Keratinocyte (primary cell): ENCODE results near the gene IRF4. TPM values are rescaled to one million over a fixed set of nuclear protein-coding genes. Genes with fewer than 3 reads are reported as not detected.

Experiments
- DNase-seq: peaks from one replicate; pipeline ENCODE4 v3.0.0-alpha.2; 2011; ENCODE audit warnings: low read depth, missing footprints, low spot score
- FAIRE-seq: peaks from 2 replicates; lab custom pipeline; 2011; peaks lifted over from hg19 to GRCh38; lab: Jason Lieb, UNC
- H2AFZ ChIP-seq: 2 replicates; pipeline ENCODE4 v1.6.0; 2012; ENCODE audit warnings: low read length, control low read depth, inconsistent platforms; ENCODE audit not compliant: control insufficient read depth
- H3K27ac ChIP-seq: 2 replicates; pipeline ENCODE4 v1.5.1; 2011; ENCODE audit warnings: low read length; ENCODE audit not compliant: control insufficient read depth, insufficient read depth
- H3K27me3 ChIP-seq: 3 replicates; pipeline ENCODE4 v1.6.0; 2011; ENCODE audit warnings: low read length; ENCODE audit not compliant: control insufficient read depth, insufficient read depth; ENCODE audit errors: extremely low read depth
- H3K36me3 ChIP-seq, 2 experiments: 2 replicates in 1 of 2; 3 replicates in 1 of 2; pipeline ENCODE4 v1.5.1; 2011; ENCODE audit warnings: low read length in 2 of 2, mild to moderate bottlenecking in 1 of 2; ENCODE audit not compliant: control insufficient read depth in 2 of 2, insufficient read depth in 2 of 2; ENCODE audit errors: extremely low read depth in 1 of 2
- H3K4me1 ChIP-seq: 3 replicates; pipeline ENCODE4 v1.5.1; 2011; ENCODE audit warnings: low read length; ENCODE audit not compliant: control insufficient read depth, insufficient read depth; ENCODE audit errors: extremely low read depth
- H3K4me2 ChIP-seq: 3 replicates; pipeline ENCODE4 v1.6.0; 2011; ENCODE audit warnings: low read depth, low read length; ENCODE audit not compliant: control insufficient read depth, insufficient read depth; ENCODE audit errors: extremely low read depth
- H3K4me3 ChIP-seq, 3 experiments: fragments of 200-600 bp in 1 of 3; sonication (generic) in 1 of 3; 2 replicates in 2 of 3; 3 replicates in 1 of 3; pipeline ENCODE4 v1.5.1; 2011 to 2016; ENCODE audit warnings: low read length in 3 of 3, mild to moderate bottlenecking in 3 of 3, control low read depth in 2 of 3, inconsistent platforms in 1 of 3, low read depth in 1 of 3, mixed read lengths in 1 of 3, mixed run types in 1 of 3, moderate library complexity in 1 of 3; ENCODE audit not compliant: control insufficient read depth in 2 of 3, insufficient read depth in 2 of 3; ENCODE audit errors: extremely low read depth in 1 of 3
- H3K79me2 ChIP-seq: 2 replicates; pipeline ENCODE4 v1.6.0; 2012; ENCODE audit warnings: low read length; ENCODE audit not compliant: control insufficient read depth, insufficient read depth
- H3K9ac ChIP-seq: 3 replicates; pipeline ENCODE4 v1.6.0; 2011; ENCODE audit warnings: low read length; ENCODE audit not compliant: control insufficient read depth, insufficient read depth; ENCODE audit errors: extremely low read depth
- H3K9me1 ChIP-seq: 3 replicates; pipeline ENCODE4 v1.6.0; 2011; ENCODE audit warnings: low read length; ENCODE audit not compliant: control insufficient read depth, insufficient read depth; ENCODE audit errors: extremely low read depth
- H3K9me3 ChIP-seq: 2 replicates; pipeline ENCODE4 v1.5.1; 2012; ENCODE audit warnings: low read depth, low read length; ENCODE audit not compliant: control insufficient read depth
- H4K20me1 ChIP-seq: 3 replicates; pipeline ENCODE4 v1.6.0; 2011; ENCODE audit warnings: low read length; ENCODE audit not compliant: control insufficient read depth, insufficient read depth; ENCODE audit errors: extremely low read depth
- EZH2 ChIP-seq: IDR thresholded peaks from one replicate; pipeline ENCODE4 v1.6.1; 2012; ENCODE audit warnings: inconsistent platforms, mild to moderate bottlenecking, low read length, moderate library complexity
- dilution Hi-C: fragments of 300-500 bp; cut with MboI; formaldehyde crosslinking; loops from one replicate; pipeline ENCODE4 v1.7.0; 2020; ENCODE audit warnings: low sequenced_read_pairs; ENCODE audit not compliant: extremely low pct_ligation_motif_present
- polyA plus RNA-seq, 5 experiments: library from polyadenylated mRNA; depleted of rRNA in 3 of 5; stranded (reverse) in 3 of 5; stranded (forward) in 1 of 5; unstranded in 1 of 5; fragments of >200 nt; gene quantifications; 1 replicate in 1 of 5; 2 replicates in 3 of 5; 3 replicates in 1 of 5; pipeline versions ENCODE4 v1.2.1 to v1.2.3, GENCODE V29; 2011 to 2012; ENCODE audit warnings: missing spikeins in 2 of 5, low read depth in 1 of 5, low replicate concordance in 1 of 5
- TF ChIP-seq, protein P1 (sequence below), 3 experiments: IDR thresholded peaks in 1 of 3; conservative IDR thresholded peaks in 1 of 3; optimal IDR thresholded peaks in 1 of 3; 2 replicates in 2 of 3; 3 replicates in 1 of 3; pipeline versions ENCODE3 to v1.5.1; 2011; ENCODE audit warnings: low read length in 3 of 3, mild to moderate bottlenecking in 3 of 3, moderate library complexity in 2 of 3, control low read depth in 1 of 3, inconsistent platforms in 1 of 3; ENCODE audit not compliant: insufficient read depth in 2 of 3; ENCODE audit errors: extremely low read depth in 1 of 3

Gene IRF4
- polyA plus RNA-seq, 1 donor (not counting 4 experiments of a cell fraction or from before 2014, with no cell fraction given) = 0.12 TPM

DNA sequence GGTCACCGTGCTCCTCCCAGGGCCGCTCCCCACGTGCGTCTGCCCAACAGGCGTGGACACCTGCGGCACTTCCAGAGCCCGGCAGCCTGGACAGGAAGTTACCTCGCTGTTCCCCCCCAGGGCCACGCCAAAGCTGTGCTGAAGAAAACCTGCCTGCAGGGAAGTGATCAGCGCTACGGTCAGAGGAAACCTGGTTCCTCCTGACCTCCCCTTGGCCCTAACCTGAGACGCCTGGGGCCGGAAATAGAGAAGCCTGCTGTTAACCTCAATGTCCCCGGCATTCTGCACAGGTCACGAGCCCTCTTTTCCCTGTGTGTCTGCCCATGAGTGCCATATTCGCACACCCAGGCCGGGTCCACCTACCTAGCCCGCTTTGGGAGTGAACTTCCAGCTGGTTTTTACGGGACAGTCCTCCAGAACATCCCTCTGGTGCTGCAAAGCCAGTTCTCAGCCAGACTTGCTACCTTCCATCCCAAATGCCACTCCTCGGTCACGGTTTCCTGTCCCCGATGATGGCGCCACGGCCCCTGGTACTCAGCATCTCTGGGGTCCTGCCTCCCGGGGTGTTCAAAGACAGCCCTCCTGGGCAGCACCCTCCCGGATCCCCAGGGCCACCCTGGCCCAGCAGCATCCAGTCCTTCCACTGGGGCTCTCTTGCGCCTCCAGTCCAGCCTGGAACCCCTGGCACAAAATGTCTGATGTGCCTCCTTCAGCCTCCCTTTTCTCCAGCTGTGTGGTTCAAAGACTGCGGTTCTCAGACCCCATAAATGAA, 12.0 kb upstream of the IRF4 start:
- no peak for FAIRE-seq

DNA sequence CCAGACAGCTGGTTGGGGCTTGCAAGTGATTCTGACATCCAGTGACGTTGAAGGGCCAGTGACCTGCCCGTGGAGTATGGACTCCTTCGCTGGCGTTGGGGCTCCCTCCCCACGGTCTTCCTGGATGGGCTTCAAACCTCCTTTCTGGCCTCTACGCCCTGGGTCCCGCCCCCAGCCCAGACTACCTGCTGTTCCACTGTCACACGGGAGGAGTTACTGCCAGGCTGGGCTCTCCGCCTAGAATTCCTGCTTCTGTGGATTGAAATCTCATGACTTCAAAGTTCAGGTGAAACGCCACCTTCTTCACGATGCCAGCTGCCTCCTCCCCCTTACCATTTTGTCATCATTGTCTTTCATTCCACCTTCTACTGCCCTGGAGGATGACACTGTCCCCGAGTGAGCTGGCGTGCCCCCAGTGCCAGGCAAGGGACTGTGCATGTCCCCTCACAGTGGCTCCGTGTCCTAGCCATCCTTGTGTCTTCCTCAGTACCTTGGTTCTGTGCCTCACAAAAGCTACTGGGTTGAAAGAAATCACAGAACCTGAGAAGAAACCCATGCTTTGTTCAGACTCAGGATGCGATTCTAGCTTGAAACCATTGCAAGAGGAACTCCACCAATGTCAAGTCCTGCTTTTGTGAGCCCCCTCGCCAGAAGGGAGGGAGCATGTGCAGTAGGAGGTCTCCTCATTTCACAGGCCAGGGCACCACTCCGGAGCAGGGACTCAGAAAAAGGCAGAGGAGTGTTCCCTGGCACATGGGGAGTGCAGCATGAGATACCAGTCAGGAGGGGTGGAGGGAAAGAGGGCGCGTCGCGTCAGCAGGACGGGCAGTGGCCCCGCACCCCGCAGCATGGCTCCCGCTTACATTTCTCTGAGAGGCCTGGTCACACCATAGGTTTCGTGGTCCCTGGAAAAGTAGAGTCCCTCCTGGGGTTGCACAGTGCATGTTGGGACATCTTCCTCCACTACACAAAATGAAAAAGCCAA, 11.0 kb upstream of the IRF4 start:
- H3K9me1 ChIP-seq = no peaks in the 10 kb centered on the region
- H3K4me3 ChIP-seq = no peak overlapping the region
- H3K79me2 ChIP-seq = no peaks in the 10 kb centered on the region
- H3K9ac ChIP-seq = no peak overlapping the region
- no peak overlapping the region for H3K27ac ChIP-seq
- DNase-seq = no peak
- H3K27me3 ChIP-seq = peaks cover 27% of the 10 kb centered on the region
- H4K20me1 ChIP-seq = no peaks in the 10 kb centered on the region
- no peaks in the 10 kb centered on the region for H3K4me1 ChIP-seq
- FAIRE-seq = no peak
- dilution Hi-C loops = no loop called here
- TF ChIP-seq EZH2 = no peak
- TF ChIP-seq, protein P1, sequence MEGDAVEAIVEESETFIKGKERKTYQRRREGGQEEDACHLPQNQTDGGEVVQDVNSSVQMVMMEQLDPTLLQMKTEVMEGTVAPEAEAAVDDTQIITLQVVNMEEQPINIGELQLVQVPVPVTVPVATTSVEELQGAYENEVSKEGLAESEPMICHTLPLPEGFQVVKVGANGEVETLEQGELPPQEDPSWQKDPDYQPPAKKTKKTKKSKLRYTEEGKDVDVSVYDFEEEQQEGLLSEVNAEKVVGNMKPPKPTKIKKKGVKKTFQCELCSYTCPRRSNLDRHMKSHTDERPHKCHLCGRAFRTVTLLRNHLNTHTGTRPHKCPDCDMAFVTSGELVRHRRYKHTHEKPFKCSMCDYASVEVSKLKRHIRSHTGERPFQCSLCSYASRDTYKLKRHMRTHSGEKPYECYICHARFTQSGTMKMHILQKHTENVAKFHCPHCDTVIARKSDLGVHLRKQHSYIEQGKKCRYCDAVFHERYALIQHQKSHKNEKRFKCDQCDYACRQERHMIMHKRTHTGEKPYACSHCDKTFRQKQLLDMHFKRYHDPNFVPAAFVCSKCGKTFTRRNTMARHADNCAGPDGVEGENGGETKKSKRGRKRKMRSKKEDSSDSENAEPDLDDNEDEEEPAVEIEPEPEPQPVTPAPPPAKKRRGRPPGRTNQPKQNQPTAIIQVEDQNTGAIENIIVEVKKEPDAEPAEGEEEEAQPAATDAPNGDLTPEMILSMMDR (optimal IDR thresholded peaks at IDR 0.05 in 1 of 3, IDR thresholded peaks at IDR 0.05 in 1 of 3, conservative IDR thresholded peaks at IDR 0.05 in 1 of 3; ENCODE audit: extremely low read depth in 1 of 3, insufficient read depth in 2 of 3, low read length in 3 of 3) = no peak
- no peak overlapping the region for H3K4me2 ChIP-seq
- no peak overlapping the region for H2AFZ ChIP-seq
- peaks cover 5% of the 10 kb centered on the region for H3K9me3 ChIP-seq
- no peaks in the 10 kb centered on the region for H3K36me3 ChIP-seq

More for the DNA sequence above, 12.0 kb upstream of the IRF4 start:
- H4K20me1 ChIP-seq = no peaks in the 10 kb centered on the region
- no peaks in the 10 kb centered on the region for H3K4me1 ChIP-seq
- DNase-seq = no peak
- no peak overlapping the region for H3K9ac ChIP-seq
- no peak overlapping the region for H3K4me3 ChIP-seq
- H3K4me2 ChIP-seq = no peak overlapping the region
- H3K36me3 ChIP-seq = no peaks in the 10 kb centered on the region
- TF ChIP-seq EZH2 = no peak
- TF ChIP-seq, protein P1 (optimal IDR thresholded peaks at IDR 0.05 in 1 of 3, IDR thresholded peaks at IDR 0.05 in 1 of 3, conservative IDR thresholded peaks at IDR 0.05 in 1 of 3; ENCODE audit: extremely low read depth in 1 of 3, insufficient read depth in 2 of 3, low read length in 3 of 3) = no peak
- no peaks in the 10 kb centered on the region for H3K9me1 ChIP-seq
- peaks cover 23% of the 10 kb centered on the region for H3K27me3 ChIP-seq
- no peak overlapping the region for H3K27ac ChIP-seq
- dilution Hi-C loops = no loop called here
- H3K9me3 ChIP-seq = peaks cover 8% of the 10 kb centered on the region
- H3K79me2 ChIP-seq = no peaks in the 10 kb centered on the region
- no peak overlapping the region for H2AFZ ChIP-seq
